Mesodermal cell (in vitro differentiated cells): ENCODE measurements around the gene RGS3.
"Not testable (repeated sequence)": the region's sequence is repeated elsewhere in the genome, so short reads cannot be mapped to it uniquely, and the experiment has no call there.

Source experiments
- H3K27ac ChIP-seq: 2 replicates; pipeline ENCODE4 v1.7.0; 2013; ENCODE audit warnings: mild to moderate bottlenecking, low read depth, low read length, moderate library complexity; ENCODE audit not compliant: severe bottlenecking
- H3K36me3 ChIP-seq: 2 replicates; pipeline ENCODE4 v1.7.1; 2013; ENCODE audit warnings: mild to moderate bottlenecking, low read length, moderate library complexity; ENCODE audit not compliant: control insufficient read depth, insufficient read depth
- H3K4me1 ChIP-seq: one replicate; pipeline ENCODE4 v1.7.1; 2013; ENCODE audit warnings: mild to moderate bottlenecking, low read length; ENCODE audit not compliant: insufficient read depth, control insufficient read depth, poor library complexity, severe bottlenecking
- H3K4me3 ChIP-seq: 2 replicates; pipeline ENCODE4 v1.7.0; 2013; ENCODE audit warnings: low read length, control low read depth, mild to moderate bottlenecking; ENCODE audit not compliant: insufficient read depth, poor library complexity, severe bottlenecking; ENCODE audit errors: extremely low read depth
- H3K9me3 ChIP-seq: 2 replicates; pipeline ENCODE4 v1.7.1; 2013; ENCODE audit warnings: mild to moderate bottlenecking, low read length, moderate library complexity; ENCODE audit not compliant: control insufficient read depth
- WGBS, 2 experiments: methylation state at CpG; one replicate each; pipeline ENCODE4 v1.1.5; 2013; ENCODE audit warnings: missing lambda C conversion rate in 2 of 2; ENCODE audit not compliant: insufficient coverage in 2 of 2; 5-methylcytosine and 5-hydroxymethylcytosine counted together

Gene RGS3

DNA sequence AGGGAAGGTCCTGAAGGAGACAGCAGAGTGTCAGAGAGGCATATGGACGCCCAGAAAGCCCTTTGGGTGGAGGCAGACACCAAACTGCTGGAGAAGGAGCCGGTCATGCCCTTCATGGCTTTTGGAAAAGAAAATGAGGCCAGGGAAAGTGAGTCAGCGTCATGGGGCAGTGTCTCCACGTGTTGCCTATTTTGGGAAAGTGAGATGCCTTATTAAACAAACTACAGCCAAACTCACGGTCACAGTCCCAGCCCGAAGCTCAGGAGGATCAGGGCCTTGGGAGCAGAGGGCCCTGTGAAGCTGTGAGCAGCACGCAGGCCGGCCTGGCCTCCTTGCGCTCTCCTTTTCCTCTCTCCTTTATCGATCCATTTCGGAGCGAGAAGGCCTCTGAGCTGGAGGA is 25.0 kb downstream of the RGS3 start:
- no peak overlapping the region for H3K4me3 ChIP-seq
- no peak overlapping the region for H3K27ac ChIP-seq
- H3K4me1 ChIP-seq = peaks cover 33% of the 10 kb centered on the region
- H3K36me3 ChIP-seq = no peaks in the 10 kb centered on the region
- no peaks in the 10 kb centered on the region for H3K9me3 ChIP-seq
- 90 to 92% methylated on average over 6 to 7 of the region's 12 CpGs for WGBS, 2 experiments

- not testable (repeated sequence) for H3K4me3 ChIP-seq, H3K9me3 ChIP-seq, H3K36me3 ChIP-seq, H3K27ac ChIP-seq
- peaks cover 16% of the 10 kb centered on the region for H3K4me1 ChIP-seq
- WGBS, 2 experiments = 90 to 94% methylated on average over 2 of the region's 4 CpGs
These were observed 27.6 kb downstream of the RGS3 start for GRCh38 chr9:113491147-113491546.

GRCh38 chr9:113492343-113493202 is 29.0 kb downstream of the RGS3 start:
- H3K9me3 ChIP-seq = no peaks in the 10 kb centered on the region
- H3K4me1 ChIP-seq = peaks cover 16% of the 10 kb centered on the region
- peak overlapping the region; percentile 46 for H3K27ac ChIP-seq
- no peak overlapping the region for H3K4me3 ChIP-seq
- WGBS, 2 experiments = 67 to 76% methylated on average over 7 to 8 of the region's 11 CpGs
- no peaks in the 10 kb centered on the region for H3K36me3 ChIP-seq

GRCh38 chr9:113493203-113493520 is 29.6 kb downstream of the RGS3 start:
- peaks cover 16% of the 10 kb centered on the region for H3K4me1 ChIP-seq
- no peak overlapping the region for H3K4me3 ChIP-seq
- no peaks in the 10 kb centered on the region for H3K36me3 ChIP-seq
- H3K27ac ChIP-seq = peak overlapping the region; percentile 46
- H3K9me3 ChIP-seq = no peaks in the 10 kb centered on the region

DNA sequence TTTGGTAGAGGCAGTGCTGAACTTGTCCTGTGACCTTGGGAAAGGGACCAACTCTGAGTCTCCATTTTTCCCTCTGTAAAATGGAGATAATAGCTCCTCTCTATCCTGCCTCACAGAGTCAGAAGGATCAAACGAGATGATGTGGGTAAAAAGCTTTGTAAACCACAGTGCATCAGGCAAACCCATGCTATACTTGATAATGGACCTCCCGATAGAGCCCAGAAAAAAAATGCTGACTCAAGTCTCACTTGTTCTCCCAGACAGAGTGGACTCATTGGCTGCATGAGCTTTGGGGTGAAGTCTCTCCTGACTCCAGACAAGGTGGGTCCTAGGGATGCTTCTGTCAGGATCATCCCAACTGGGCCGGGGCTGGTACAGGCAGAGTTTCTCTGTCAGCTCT is 32.0 kb downstream of the RGS3 start:
- H3K36me3 ChIP-seq = no peaks in the 10 kb centered on the region
- 85 to 96% methylated on average over 2 of the region's 3 CpGs for WGBS, 2 experiments
- no peak overlapping the region for H3K27ac ChIP-seq
- H3K4me3 ChIP-seq = no peak overlapping the region
- peaks cover 16% of the 10 kb centered on the region for H3K4me1 ChIP-seq
- no peaks in the 10 kb centered on the region for H3K9me3 ChIP-seq

GRCh38 chr9:113497051-113497450 is 33.5 kb downstream of the RGS3 start:
- WGBS, 2 experiments = 91 to 96% methylated on average over 8 to 9 of the region's 9 CpGs
- Histone ChIP-seq H3K4me3 (no peak overlapping the region), H3K4me1 (peaks cover 26% of the 10 kb centered on the region), H3K9me3 (no peaks in the 10 kb centered on the region), H3K27ac (no peak overlapping the region), H3K36me3 (no peaks in the 10 kb centered on the region)

GRCh38 chr9:113499153-113499875 is 35.8 kb downstream of the RGS3 start:
- 68 to 92% methylated on average over 2 to 8 of the region's 10 CpGs for WGBS, 2 experiments
- H3K36me3 ChIP-seq = no peaks in the 10 kb centered on the region

GRCh38 chr9:113499876-113500497 is 36.5 kb downstream of the RGS3 start:
- no peaks in the 10 kb centered on the region for H3K9me3 ChIP-seq
- H3K4me3 ChIP-seq = no peak overlapping the region
- H3K27ac ChIP-seq = no peak overlapping the region
- no peaks in the 10 kb centered on the region for H3K36me3 ChIP-seq
- H3K4me1 ChIP-seq = peaks cover 36% of the 10 kb centered on the region
- 88% methylated on average over 4 to 5 of the region's 5 CpGs for WGBS, 2 experiments

More at GRCh38 chr9:113499153-113499875, 35.8 kb downstream of the RGS3 start:
- Histone ChIP-seq H3K4me1 (peaks cover 29% of the 10 kb centered on the region), H3K27ac (no peak overlapping the region), H3K4me3 (no peak overlapping the region), H3K9me3 (no peaks in the 10 kb centered on the region)

DNA sequence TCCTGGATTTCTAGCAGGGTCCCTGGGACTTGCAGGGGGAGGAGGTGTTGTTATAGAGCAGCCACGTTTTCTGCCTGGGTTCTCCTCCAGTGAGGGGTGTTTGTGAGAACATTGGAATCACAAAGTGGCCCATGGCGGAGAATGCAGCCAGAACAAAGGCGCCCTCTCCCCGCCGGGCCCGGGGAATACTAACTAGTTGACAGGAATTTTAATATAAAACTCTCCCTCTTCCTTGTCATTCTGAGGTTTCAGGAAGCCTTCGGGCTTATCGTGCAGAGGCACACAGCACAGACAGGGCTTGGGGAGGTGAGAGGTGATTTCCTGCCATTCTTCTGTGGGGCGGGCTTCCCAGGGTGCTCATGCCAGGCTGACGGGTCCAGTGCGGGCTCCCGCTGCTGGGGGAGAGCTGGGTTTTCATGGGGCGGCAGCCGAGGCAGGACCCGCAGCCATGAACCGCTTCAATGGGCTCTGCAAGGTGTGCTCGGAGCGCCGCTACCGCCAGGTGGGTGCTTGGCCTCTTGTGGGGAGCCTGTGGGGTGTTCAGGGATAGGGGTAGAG is 37.7 kb downstream of the RGS3 start:
- peaks cover 39% of the 10 kb centered on the region for H3K4me1 ChIP-seq
- peak overlapping the region; percentile 62 for H3K27ac ChIP-seq
- H3K9me3 ChIP-seq = no peaks in the 10 kb centered on the region
- no peaks in the 10 kb centered on the region for H3K36me3 ChIP-seq
- WGBS, 2 experiments = 81 to 87% methylated on average over 11 to 14 of the region's 20 CpGs
- peak overlapping the region; percentile 23 for H3K4me3 ChIP-seq

GRCh38 chr9:113501852-113502251 is 38.3 kb downstream of the RGS3 start:
- Histone ChIP-seq H3K27ac (peak overlapping the region; percentile 62), H3K36me3 (no peaks in the 10 kb centered on the region), H3K4me3 (peak overlapping the region; percentile 23), H3K4me1 (peaks cover 43% of the 10 kb centered on the region), H3K9me3 (no peaks in the 10 kb centered on the region)
- WGBS, 2 experiments = no CpG with 5 or more reads among the region's 5 CpGs
